GM19351 (cell line): ENCODE results near the gene DIDO1.

ENCODE experiments used
- ATAC-seq: cut with Tn5 transposase; IDR thresholded peaks from one replicate; pipeline ENCODE4 v1.9.1; 2021; ENCODE audit warnings: mild to moderate bottlenecking, moderate library complexity; ENCODE audit not compliant: unreplicated experiment

Gene DIDO1

DNA sequence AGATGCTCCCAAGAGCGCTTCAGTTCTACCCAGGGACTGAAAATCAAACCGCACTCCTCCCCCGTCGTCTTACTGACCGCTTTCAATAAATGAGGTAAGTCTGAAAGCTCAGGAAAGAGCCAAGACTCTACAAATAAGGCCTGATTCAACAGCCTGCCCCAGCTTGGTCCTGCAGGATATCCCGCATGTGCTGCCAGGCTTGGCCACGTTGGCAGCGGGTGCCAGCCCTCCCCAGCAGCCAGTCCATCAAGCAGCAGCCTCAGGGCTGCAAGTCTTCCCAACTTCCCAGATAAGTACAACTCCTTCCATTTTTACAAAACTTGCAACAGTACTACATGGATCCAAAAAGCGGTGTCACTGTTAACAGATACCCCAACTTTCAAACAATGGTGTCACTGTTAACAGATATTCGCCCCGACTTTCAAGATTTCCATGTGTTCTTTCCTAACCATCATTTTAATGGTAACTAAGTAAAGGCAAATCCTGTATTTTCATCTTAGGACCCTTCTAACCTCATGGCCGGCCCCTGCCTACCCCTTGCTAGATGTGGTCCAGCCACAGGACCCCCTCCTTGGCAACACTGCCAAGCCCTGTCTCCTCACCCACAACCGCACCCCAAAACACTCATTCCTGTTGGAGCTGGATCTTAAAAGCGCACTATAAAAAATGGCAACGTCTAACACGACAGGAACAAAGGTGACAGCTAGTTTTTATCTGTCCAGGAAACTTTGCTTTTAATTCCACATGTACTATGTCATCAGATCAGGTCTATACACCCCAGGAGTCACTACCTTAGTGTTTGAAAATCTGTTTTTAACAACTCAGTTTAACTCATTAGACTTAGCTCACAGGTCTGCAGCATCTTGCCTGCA is 28.0 kb downstream of the DIDO1 start:
- no peak for ATAC-seq

DNA sequence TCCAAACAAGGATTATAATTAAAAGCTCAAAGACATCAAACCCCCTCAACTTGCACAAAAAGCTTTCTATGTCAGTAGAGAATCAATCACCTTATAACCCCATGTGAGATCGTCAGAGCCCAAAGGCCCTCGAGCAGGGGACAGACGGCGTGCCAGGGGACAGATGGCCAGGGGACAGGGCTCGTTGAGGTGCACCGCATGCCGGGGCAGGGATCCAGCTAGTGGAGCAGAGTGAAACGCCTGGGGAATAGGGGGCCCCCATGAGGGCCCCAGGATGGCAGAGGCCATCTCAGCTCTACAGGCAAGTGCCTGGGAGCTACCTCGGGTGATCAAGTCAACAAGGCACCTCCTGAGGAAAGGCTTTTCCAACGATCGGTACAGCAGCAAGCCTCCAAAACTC is 28.6 kb downstream of the DIDO1 start:
- no peak for ATAC-seq

DNA sequence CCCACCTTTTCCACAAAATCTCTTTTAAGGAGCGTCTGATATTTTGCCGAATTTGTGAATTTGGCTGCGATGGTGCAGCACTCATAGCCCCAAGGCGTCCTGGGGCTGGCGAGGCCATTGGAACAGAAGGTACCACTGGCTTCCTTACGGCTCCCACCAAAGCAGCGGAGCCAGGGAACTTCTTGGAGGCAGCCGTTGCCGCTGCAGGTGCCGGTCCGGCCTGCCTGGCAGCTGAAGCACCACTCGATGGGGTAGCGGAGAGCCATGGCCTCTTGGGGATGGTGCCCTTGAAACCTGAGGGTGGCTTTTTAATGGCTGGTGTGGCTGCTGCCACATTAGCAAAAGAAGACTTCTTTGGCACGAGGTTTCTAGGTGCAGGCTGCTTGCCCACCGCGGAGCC is 29.8 kb downstream of the DIDO1 start:
- ATAC-seq: no peak

DNA sequence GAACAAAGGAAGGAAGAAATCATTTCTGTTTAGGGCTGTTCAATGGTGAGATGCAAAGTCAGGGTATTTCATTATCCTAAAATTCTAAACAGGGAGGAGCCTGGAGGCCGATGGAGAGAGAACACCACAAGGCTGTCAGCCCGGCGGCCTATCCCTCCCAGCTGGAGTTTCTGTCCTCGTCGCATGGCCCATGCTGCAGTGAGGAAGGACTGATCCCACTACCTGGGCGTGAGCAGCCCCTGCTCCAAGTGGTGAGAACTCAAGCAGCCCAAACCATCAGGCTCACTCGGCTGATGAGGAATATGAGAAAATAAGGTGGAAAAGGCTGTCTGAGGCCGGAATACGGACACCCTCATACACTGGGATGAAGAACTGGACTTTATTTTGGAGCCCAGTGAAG is 30.8 kb downstream of the DIDO1 start:
- no peak for ATAC-seq

DNA sequence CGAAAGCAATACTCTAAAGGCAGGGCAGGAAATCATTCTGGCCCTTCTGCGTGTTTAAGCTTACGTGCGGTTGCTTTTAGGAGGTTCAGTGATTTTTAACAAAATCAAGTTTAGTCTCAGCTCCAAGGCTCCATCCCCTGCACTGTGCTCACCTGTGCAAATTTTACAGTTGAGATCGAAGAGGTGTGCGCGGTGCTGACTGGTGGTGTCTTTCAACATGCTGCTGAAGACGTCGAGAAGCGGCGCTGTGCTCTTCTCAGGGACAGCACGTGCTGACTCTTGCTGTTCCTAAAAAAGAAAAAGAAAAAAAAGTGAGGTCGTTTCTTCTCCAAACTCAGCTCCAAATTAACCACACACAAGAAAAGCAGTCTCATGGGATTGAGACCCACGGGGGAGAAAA is 32.0 kb downstream of the DIDO1 start:
- no peak for ATAC-seq

DNA sequence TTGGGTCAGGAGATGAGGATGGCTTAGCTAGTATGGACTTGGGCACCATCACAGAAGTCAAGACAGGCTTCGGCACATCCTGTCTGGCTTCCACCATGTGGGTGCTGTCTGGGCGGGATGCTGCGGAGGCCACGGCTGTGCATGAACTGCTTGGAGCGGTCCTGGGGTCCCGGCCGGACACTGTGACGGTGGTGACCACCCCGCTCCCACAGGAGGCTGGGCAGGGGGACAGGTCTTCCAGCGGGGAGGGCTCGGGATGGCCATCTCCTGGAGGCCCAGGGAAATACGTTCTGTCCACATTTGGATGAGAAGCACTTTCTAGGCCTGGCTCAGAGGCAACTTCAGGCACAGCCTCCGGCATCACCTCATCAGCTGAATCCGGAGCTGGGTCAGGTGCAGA is 32.6 kb downstream of the DIDO1 start:
- ATAC-seq: no peak

DNA sequence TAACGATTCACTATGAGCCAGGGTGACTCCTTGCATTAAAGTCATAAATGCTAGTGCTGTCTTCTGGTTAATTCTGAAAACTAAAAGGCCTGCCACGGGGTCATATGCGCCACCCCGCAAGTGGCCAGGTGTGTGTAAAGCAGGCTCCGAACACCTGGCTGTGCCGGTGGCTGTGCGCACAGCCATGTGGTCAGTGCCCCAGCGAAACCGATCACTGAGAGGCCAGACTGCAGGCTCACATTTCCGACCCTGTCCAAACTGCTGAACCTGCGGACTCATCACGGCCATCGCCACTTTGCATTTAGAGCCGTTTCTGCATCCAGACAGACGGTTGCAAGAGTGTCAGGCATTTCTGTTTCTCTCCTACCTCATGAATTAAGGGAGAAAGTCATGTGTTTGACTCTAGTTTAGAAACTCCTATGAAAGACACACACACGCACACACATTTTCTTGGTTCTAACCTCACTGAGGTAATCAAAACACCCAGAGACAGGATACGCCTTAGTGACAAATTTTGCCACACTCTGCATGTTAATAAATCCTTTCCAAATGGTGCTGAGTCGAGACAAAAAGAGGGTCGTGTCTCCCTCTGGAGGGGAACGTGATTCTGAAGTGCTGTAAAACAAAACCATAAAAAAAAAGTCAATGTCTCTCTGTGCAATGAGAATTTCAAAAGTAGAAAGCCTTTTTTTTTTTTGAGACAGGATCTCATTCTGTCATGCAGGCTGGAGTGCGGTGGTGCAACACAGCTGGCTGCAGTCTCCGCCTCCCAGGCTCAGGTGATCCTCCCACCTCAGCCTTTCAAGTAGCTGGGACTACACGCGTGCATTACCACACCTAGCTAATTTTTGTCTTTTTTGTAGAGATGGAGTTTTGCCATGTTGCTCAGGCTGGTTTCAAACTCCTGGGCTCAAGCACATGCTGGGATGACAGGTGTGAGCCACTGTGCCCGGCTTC is 33.7 kb downstream of the DIDO1 start:
- no peak for ATAC-seq

DNA sequence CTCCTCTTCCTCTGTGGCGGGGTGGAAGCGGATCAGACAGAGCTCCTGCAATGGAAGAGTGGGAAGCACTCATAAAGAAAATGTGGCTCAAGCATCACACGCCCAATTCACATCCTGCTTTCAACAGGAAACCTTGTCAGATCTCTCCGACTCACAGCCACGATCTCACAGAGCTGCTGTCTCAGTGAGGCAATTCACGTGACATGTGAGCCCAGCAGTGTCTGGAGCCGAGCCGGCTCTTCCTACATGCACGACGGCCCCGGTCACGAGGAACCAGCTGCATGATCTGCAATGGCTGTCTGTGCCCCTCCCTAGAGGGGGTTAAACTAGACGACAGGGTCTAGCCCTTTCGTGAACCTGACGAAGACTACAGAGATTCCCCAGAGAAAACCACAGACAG is 35.2 kb downstream of the DIDO1 start:
- ATAC-seq: no peak

DNA sequence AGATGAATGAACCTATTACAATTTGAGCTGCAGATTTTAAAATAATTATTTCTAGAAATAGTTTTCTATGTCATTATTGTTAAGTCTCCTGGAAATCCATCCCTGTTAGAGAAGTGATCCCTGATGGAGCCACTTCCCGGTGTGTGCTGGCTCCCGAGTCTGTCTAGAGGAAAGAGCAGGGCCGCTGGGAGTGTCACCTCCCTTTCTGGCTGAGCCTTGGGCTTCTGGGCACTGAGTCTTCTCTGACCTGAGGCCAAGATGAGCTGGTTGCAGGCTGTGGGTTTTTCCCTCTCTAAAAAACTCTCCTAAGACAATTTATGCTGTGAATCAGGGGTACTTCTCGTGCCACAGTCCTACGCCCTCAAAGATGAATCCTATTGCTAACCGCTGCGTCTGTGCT is 35.9 kb downstream of the DIDO1 start:
- ATAC-seq: no peak

DNA sequence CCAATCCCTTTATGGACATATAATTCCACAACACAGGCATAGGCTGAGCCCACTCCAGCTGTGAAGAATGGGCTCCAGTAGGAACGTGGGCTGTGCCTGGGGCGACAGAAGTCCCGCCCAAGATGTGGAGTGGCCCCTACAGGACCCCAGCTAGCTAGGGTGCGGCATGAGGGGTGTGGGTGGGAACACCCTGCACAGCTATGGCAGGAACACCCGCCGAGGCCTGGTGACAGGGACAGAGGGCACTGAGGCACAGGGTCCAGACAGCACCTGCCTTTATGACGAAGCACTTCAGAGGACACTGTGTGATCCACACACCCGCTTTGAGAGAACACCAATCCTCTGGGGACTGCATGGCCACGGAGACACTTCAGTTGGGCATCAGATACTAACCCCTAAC is 36.4 kb downstream of the DIDO1 start:
- no peak for ATAC-seq

DNA sequence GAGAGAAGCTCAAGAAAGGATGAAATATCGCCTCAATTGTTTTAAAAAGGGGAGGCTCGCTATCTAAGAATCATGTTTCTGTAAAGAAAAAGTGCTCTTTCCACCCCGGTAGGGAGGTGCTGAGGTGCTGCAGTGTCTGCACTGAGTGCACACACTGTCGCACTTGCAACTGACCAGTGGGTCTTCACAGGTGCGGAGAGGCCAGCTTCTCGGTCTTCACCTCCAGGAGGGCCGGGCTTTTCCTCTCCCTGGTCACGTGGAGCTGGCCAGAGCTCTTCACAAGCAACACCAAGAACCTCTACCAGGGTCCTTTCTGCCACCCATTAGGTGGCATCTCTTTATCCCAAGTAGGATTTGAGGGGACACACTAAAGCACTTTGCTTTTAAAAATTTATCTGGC is 36.9 kb downstream of the DIDO1 start:
- no peak for ATAC-seq

DNA sequence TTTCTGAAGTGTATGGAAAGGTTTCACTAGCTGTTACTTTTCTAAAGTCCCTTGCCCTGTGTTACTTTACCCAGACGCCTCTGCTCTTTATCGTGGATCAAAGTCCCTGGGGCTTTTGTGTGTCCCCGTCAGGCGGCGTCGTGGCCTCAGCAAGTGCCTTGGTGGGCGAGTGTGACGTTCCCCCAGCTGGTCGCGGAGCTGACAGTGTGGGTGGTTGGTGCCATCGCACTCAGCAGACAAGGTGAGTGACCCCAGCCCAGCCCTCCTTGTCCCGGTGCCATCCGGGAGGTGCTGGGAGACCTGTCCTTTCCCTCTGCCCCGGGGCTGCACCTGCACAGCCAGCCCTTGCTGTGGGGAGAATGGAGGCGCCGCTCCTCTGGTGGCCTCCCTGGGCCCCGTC is 37.4 kb downstream of the DIDO1 start:
- ATAC-seq: no peak

DNA sequence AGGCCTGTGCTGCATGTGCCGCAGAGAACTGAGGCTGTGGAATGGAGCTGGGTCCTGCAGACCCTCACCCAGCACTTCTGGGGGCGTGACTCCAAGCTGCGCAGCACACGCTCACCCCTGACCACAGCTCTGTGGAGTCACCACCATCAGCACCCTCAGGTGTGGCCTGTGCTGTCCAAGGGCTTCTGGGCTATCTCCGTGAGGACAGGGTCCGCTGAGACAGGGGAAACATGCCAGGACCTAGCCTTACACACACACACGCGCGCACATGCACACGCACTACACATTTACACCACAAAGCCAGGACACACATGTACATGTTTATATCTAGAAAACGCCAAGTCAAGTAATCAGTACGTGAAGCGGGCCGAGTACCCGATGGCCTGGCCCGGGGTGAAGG is 37.9 kb downstream of the DIDO1 start:
- no peak for ATAC-seq

DNA sequence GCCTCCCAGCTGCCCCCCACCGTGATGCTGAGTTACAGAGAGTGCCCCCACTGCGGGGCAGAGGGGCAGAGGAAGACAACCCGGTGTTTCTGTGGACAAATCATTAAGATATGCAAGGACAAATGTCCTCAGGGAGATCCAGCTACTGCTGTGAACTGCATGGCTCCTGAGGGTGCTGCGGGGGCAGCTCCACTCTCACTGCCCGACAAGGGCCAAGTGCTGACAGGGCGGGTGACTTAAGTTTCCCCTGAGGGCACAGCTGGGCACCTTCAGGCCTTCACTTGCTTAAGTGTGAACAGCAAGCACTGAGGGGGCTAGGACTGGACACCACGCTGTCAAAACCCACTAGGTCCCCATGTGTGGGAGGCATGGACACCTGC is 38.5 kb downstream of the DIDO1 start:
- ATAC-seq: no peak

DNA sequence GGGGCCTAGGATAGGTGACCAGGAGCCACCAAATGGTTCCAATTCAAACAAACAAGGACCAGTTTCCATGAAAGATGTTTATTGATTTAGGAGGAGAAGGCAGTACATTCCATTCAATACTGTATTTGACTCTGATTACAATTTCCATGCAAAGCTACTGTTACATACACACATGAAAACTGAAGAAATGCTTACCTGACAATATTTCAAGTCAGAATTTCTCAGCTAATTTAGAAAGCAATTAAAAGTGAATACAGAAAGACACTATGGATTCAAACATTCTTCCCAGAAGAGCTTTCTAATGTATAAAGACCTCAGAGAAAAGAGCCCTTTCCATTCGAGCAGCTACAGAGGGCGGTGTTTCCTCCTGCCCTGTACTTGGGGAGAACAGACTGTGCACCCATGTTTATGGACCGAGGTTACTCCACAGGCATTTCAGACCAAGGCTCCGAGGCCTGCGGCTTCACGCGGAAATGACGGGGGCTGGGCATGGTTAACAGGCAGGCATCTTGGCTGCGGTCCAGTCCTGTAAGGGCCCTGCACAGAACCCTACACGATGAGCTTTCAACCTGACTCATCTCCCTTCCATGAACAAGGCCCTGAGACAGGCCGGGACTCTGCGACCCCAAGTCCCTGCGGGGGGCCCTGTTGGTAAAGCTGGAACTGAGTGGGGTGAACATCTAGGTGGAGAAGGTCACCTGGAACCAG is 39.0 kb downstream of the DIDO1 start:
- no peak for ATAC-seq

DNA sequence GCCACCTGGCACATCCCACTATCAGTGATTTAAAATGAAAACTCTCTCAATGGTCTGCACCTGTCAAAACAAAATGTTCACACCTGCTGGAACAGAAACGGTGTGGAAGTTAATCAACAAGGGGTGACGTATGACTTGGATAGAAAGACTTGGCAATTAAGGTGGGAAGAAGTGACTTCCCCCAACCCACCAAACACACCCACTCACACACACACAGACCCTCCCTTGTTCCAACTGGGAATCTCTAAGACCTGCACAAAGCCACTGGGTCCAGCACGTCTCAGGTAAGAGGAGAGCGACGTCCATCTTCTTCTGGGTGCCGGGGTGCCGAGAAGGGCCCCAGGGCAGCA is 39.6 kb downstream of the DIDO1 start:
- no peak for ATAC-seq

DNA sequence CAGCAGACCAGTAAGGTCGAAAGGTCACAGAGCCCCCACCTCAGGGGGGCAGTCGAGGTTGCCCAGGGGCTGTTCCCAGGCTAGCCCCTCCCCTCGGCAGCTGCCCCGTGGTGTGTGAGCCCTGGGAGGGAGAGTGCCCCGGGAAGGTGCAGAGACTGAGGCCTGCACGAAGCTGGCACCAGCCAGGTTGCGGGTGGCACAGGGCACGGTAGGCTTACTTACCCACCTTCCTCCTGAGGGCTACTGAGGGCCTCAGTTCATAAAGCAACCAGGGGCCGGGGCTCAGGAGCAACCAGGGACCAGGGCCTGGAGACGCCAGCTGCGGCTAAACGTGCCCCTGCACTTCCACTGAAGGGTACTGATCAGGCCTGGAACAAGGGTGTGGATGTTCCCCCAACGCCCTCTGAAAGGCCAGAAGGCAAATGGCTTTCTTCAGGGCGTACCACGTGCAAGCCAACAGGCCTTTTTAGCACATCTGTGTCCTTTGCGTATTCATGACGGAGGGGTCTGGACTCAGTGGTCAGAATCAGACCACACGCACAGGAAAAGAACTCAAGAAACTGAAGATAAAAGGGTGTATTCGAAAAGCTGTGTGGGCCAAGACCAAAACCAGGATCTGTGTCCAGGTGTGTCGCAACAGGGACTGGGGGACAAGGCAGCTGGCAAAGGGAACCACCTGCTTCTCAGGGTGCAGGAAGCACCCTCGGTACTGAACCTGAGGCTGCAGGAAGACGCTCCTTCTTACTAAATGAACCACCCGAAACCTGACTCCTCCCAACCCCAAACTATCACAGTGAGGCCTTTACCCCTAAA is 40.2 kb downstream of the DIDO1 start:
- no peak for ATAC-seq

DNA sequence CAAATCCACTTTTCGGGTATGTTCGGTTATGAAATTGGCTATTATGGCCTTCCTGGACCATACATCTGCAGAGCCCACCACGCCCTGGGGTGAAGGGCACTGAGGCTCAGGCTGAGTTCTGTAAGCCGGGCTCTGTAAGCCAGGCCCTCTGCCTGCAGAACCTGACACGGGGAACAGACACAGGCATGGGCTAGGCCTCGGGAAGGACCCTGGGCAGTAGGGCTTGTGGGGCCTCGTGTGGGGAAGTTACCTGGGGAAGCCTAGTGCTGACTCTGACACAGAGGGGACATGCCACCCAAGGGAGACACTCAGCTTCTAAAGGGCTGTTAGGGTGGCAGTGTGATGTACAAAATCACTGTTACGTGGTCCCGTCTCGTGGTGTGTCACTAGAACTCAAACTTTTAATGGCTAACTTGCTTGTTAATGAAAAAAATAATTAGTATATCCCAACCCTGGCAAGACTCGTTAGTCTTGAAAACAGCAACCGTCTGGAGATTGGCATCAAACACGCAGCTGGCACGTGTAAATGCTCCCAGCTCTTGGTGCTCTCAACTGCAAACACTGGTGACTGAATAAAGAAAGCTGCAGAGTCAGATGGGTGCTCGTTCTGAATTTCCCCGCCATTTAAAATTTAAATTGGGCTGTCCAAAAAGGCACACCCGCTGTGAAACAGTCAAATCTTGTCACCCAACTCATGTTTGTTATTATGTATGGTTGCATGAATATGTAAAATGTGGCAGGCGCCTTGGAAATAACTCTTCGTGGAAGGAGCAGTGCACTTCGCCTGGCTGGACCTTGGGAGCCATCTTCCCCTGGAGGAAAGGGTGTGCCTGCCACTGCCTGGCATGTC is 41.0 kb downstream of the DIDO1 start:
- no peak for ATAC-seq

DNA sequence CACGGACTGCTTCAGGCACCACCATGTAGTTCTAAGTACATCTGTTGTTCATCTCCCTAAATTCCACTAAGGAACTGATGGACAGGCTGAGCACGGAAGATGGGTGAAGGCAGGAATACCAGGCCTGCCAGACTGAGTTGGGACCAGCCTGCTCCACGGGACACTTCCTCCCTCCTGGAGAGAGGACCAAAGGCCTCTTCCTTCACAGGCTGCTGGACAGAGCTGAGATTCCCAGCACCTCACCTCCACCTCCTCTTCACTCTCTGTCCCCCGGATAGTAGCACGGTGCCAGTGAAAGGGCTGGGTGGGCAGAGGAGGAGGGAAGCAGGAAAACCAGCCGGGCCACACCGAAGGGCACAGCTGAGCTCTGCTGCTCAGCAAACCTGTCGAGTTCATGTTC is 41.7 kb downstream of the DIDO1 start:
- ATAC-seq: no peak

DNA sequence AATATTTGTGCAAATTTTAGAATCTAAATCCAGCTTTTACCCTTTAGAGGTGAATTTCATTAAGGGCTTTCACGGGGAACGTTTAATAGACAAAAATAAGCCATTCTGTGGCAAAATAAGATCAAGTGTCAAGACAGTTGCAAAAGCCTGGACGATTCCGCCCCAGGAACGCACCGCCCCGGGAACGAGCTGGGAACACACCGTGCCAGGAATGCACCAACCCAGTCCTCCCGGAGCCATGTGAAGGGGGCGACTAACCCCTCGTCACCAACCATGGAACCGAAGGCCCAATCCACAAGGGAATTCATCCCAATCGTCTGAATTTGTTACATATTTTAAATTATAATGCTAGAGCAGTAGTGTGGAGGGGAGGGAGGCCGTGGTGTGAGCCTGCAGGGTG is 43.9 kb downstream of the DIDO1 start:
- ATAC-seq: no peak
